ENCODE data around the gene WDR46.

DNA sequence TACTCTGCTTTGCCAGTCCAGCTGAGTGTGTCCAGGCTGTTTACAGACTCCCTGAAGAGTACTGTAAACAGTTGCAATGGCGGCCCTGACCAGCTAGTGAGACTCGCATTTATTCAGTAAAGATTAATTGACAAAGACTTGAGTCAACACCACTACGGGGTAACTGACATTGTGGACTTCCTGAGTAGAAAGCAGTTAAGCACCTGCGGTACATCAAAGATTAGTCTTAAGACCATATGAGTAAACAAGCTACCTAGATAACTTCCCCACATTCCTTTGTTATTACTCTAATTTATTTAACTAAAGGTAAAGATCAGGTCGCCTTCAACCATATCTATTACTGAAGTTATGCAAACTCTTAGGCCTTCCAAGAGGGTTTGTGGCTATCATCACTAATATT is 30.0 kb downstream of the WDR46 start:
- no peak for TF ChIP-seq ZNF274 (IDR thresholded peaks at IDR 0.05; ENCODE audit: low read depth, low read length)
- no peak for TF ChIP-seq SUZ12 (IDR thresholded peaks at IDR 0.05; ENCODE audit: extremely low read depth, insufficient read depth, insufficient read length)

Measured in NT2/D1 (cell line).